HG03378 (cell line): ENCODE measurements around the gene FREY1.
"Not testable (repeated sequence)": the region's sequence is repeated elsewhere in the genome, so short reads cannot be mapped to it uniquely, and the experiment has no call there.

Source experiments
- ATAC-seq: cut with Tn5 transposase; IDR thresholded peaks from one replicate; pipeline ENCODE4 v1.9.1; 2021; ENCODE audit warnings: mild to moderate bottlenecking, moderate library complexity; ENCODE audit not compliant: unreplicated experiment

Gene FREY1

DNA sequence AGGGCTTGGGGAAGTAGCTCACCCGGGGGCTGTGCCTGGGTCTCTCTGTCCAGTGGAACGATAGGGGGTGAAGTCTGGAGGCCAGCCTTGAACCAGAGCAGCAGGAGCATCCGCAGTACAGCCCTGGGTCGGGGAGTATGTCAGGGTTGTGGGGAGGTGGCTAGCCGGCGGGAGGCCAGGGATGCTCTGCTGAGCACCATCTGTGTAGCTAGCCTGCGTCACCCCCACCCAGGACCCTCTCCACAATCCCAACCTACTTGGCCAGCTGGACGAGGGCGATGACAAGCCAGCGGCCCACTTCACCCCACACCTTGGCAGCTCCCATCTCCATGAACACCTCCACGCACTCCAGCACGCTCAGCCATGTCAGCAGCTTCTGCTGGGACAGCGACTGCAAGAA lies 8.4 kb upstream of the FREY1 start:
- no peak for ATAC-seq

DNA sequence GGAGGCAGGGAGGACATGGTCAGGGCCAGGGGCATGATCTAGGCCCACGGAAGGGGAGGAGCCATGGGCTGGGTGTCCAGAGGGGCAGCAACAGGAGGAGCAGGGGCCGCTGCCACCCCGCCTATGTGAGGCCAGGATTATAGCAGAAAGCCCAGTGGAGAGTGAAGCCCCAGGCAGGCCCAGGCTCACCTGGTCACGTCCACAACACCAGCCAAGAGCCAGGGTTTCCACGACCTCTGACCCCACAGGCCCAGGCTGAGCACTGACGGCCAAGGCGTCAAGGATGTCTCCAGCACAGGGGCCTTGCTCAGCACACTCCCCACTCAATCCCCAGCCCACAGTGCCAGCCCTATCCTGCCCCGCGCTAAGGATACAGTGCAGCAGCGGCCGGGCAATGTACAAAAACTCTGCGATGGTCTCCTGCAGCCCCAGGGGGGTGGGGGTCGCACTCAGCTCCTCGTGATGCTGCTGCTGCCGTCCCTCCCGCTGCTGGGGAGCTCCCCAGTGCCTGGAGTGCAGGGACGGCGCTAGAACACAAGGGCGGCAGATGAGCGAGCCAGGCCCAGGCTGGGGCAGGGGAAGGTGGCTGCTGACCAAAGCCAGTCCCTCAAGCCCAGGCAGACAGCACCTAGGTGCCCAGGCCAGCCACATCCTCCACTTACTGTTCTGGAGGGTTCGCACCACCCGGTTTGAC lies 7.0 kb upstream of the FREY1 start:
- ATAC-seq = no peak

DNA sequence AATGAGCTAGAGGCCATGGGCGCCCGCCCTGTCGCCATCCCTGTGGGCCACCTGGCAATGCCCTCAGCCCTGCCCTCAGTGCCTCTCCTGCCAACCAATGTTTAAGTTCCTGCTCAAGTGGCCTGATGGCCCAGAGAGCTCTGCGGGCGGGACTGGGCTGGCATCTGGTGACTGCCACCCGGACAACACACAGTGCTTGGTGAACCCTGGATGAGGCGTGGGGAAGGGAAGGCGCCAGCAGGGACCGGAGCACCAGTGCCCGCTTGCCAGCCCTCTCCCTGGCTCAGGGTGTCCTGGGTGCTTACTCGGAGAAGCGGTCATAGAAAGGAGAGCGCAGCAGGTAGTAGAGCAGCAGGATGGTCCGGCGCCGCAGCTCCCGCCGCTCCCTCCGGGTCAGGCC lies 6.4 kb upstream of the FREY1 start:
- no peak for ATAC-seq

GRCh38 chr11:45910623-45911022 lies 3.6 kb upstream of the FREY1 start:
- ATAC-seq = no peak

GRCh38 chr11:45909594-45910475 lies 2.8 kb upstream of the FREY1 start:
- no peak for ATAC-seq

GRCh38 chr11:45907911-45908370 lies 870 bp upstream of the FREY1 start:
- ATAC-seq = no peak

DNA sequence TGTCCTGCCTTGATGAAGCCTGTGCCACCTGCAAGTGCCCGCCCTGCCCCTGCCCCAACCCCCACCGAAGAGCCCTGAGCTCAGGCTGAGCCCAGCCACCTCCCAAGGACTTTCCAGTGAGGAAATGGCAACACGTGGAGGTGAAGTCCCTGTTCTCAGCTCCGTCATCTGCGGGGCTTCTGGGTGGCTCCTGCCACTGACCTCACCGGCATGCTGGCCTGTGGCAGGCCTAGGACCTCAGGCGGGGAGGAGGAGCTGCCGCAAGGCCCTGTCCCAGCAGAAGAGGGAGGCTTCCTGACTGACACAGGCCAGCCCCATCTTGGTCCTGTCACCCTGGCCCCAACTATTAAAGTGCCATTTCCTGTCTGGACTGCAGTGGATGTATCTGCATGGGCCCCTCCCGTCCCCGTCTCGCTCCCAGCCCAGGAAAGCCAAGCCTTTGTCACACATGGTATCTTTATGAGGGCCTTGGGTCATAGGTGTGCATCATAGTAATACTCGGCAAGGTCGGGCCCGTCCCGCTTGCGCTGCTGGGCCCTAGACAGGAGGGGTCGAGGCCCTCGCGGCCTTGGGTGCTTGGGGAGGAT lies 882 bp downstream of the FREY1 start:
- no peak for ATAC-seq

DNA sequence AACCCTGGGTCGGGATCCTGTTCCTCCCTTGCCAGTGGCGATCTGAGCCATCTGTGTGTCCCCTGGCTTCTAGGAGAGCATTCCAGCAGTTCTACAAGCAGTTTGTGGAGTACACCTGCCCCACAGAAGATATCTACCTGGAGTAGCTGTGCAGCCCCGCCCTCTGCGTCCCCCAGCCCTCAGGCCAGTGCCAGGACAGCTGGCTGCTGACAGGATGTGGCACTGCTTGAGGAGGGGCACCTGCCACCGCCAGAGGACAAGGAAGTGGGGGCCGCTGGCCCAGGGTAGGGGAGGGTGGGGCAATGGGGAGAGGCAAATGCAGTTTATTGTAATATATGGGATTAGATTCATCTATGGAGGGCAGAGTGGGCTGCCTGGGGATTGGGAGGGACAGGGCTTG lies 1.5 kb downstream of the FREY1 start:
- not testable (repeated sequence) for ATAC-seq

- no peak for ATAC-seq
Observed at GRCh38 chr11:45905095-45905494, 2.0 kb downstream of the FREY1 start.

- no peak for ATAC-seq
Observed at GRCh38 chr11:45904309-45904915, 2.7 kb downstream of the FREY1 start.

DNA sequence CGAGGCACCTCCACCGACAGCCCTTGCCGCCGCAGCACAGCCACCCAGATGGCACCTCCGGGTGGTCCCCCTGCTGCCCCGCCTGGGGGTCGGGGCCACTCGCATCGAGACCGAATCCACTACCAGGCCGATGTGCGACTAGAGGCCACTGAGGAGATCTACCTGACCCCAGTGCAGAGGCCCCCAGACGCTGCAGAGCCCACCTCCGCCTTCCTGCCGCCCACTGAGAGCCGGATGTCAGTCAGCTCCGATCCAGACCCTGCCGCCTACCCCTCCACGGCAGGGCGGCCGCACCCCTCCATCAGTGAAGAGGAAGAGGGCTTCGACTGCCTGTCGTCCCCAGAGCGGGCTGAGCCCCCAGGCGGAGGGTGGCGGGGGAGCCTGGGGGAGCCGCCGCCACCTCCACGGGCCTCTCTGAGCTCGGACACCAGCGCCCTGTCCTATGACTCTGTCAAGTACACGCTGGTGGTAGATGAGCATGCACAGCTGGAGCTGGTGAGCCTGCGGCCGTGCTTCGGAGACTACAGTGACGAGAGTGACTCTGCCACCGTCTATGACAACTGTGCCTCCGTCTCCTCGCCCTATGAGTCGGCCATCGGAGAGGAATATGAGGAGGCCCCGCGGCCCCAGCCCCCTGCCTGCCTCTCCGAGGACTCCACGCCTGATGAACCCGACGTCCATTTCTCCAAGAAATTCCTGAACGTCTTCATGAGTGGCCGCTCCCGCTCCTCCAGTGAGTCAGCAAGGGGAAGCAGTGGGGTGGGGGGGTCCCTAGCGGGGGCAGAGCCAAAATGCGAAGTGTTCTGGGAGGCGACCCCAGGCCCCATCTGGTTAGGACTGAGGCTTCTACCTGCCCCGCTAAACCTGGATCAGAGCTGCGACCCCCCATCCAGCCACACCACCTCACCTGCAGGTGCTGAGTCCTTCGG lies 4.4 kb downstream of the FREY1 start:
- no peak for ATAC-seq

DNA sequence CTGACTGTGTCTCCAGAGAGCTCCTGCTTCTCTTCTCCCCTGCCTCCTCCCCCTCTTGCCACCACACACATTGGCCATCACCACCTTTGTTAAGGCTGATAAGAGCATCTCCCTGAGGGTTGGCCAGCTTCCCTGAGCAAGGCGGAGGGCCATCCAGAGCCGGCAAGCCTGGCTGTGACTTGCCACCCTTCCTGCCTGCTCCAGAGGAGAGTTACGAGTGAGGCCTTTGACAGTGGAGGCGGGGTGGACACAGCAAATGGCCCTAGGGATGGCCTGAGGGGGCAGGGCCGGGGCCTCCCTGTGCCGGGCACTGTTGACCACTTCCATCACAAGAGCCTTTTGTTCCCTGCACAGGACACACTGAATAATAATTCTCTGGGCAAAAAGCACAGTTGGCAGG lies 5.4 kb downstream of the FREY1 start:
- no peak for ATAC-seq

DNA sequence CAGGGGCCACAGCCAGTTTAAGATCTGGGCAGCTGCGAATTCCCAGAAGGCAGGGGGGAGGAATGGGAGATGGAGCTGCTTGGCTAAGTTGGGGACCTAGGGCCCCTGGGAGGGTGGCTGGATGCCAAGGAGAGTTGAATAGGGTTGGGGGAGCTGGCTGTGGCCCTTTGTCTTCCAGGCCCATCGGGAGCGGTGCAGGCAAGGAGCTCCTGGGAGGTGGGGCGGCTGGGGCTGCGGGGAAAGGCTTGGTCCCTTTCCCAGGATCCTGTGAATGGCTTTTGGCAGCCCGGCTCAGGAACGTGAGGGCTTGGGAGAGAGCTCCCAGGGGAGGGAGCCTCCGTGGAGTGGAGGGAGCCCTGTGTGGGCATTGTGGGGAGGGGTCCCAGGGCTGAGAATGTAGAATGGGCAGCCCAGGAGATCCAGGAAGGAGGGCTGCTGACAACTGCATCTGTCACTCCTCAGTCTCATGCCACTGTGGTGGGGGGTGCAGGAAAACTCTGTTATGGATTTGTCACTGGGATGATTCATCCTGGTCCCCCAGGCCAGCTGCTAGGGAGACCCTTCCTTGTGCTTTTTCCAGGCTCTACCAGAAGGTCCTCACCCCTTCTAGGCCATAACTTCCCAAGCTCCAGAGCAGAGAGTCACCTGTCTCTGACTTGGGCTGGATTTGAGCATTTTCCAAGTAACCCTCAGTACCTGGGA lies 6.0 kb downstream of the FREY1 start:
- ATAC-seq = no peak

GRCh38 chr11:45900175-45900800 lies 6.8 kb downstream of the FREY1 start:
- ATAC-seq = not testable (repeated sequence)

DNA sequence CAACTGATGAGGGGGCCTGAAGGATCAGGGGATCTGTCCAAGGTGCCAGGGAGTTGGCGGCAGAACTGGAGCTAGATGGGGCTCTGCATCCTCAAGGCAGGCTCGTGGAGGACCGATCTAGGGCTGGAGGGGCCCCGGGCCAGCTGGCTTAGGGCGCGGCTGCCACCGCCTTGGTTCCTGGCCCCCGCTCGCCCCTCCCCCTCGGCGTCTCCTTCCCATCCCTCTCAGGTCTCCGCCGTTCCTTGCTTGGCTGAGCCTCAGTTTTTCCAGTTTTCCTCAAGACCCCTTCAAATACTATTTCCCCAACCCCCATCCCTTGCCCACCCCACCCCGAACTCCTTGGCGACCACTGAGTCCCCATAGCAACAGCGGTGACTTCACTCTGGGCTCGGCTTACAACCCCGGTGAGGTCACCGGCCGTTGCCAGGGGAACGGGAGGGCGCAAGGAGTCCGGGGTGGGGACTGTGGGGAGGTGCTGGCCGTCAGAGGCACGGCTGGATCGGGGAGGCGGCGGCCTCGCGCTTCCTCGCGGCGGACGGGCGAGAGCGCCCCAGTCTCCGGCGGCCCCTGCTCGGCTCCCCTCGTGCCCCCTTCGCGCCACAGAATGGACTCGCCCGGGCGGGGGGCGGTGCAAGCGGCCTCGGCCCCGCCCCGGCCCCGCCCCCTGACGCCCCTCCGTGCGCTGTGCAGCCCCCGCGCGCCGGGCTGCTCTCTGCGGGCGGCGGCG lies 7.5 kb downstream of the FREY1 start:
- no peak for ATAC-seq

DNA sequence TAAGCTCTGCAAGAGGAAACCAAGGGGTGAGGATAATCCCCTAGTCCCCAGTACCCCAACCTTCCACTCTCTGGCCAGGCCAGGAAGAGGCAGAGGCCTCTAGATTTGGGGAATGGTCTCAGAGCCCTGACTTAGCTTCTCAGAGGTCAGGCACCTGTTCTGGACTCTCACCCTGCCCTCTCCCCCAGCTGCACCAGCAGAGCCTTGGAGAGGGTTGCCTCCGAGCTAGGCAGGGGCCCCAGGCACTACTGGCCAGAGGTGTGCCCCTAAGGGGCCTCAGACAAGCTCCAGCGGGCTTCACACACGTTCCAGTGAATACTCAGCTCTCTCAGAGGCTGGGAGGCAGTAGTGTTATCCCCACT lies 8.0 kb downstream of the FREY1 start:
- no peak for ATAC-seq

- ATAC-seq = no peak
Observed at GRCh38 chr11:45897556-45897955, 9.5 kb downstream of the FREY1 start.

GRCh38 chr11:45896422-45896984 lies 10.6 kb downstream of the FREY1 start:
- ATAC-seq = no peak
